Measurements from ENCODE around the gene ADGRL2. TPM values are rescaled to one million over a fixed set of nuclear protein-coding genes. Genes with fewer than 3 reads are reported as not detected.

Gene ADGRL2
- total RNA-seq, 1 donor from 2014 or later: 126 TPM

DNA sequence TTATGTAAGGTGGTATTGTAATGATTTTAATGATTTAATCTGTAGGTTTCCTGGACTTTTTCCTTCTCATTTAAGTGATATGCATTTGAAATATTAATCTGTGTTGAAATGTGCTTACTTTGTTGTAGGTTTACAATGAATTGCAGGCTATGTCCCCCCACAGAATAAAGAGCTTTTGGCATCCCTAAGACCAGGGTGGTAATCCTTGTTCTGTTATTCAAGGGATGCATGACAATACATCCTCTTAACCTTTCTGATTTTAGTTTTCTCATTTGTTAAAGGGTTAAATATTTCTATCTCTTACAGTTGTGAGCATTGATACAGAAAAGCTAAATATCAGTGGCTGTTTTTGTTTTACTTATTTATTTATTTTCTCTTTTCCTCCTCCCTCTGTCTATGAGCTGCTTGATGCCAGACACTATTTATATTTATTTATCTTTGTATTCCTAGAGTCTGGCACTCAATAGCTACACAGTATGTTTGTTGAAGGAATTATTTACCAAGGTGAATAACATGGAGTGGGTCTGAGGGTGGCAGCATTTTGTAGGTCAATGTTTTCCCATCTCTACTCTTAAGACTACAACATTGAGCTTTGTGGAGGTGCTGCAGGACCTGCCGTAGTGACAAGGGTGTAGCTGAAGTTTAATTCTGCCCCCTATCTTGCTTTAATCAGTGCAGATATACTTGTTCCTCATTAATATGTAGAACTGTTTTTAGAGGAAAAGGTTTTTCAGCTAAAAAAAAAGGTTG is 19.9 kb upstream of the ADGRL2 start:
- H3K9ac ChIP-seq (ENCODE audit: low read length): no peak overlapping the region
- H3K27me3 ChIP-seq (ENCODE audit: insufficient read depth, low read length): no peaks in the 10 kb centered on the region
- no peak overlapping the region for H3K4me3 Mint-ChIP-seq (ENCODE audit: unreplicated experiment)
- no peaks in the 10 kb centered on the region for H4K20me1 ChIP-seq (ENCODE audit: insufficient read depth, low read length)
- H3K4me3 ChIP-seq (ENCODE audit: insufficient read depth, low read depth, low read length): no peak overlapping the region
- no peak overlapping the region for H3K27ac Mint-ChIP-seq (ENCODE audit: unreplicated experiment)
- no peak overlapping the region for H3K27ac ChIP-seq (ENCODE audit: low read depth, low read length)
- no peaks in the 10 kb centered on the region for H3K9me3 ChIP-seq (ENCODE audit: insufficient read depth, low read depth, low read length)
- FAIRE-seq: no peak
- H2AFZ ChIP-seq (ENCODE audit: low read depth, low read length): no peak overlapping the region
- H3K36me3 ChIP-seq (ENCODE audit: insufficient read depth, low read length): no peaks in the 10 kb centered on the region
- H3K27me3 Mint-ChIP-seq (ENCODE audit: low read depth, unreplicated experiment): no peaks in the 10 kb centered on the region
- no peaks in the 10 kb centered on the region for H3K9me3 Mint-ChIP-seq (ENCODE audit: unreplicated experiment)
- H3K4me1 Mint-ChIP-seq (ENCODE audit: low read depth, unreplicated experiment): no peaks in the 10 kb centered on the region
- H3K79me2 ChIP-seq (ENCODE audit: insufficient read depth, low read length): no peaks in the 10 kb centered on the region
- TF ChIP-seq, protein P1, sequence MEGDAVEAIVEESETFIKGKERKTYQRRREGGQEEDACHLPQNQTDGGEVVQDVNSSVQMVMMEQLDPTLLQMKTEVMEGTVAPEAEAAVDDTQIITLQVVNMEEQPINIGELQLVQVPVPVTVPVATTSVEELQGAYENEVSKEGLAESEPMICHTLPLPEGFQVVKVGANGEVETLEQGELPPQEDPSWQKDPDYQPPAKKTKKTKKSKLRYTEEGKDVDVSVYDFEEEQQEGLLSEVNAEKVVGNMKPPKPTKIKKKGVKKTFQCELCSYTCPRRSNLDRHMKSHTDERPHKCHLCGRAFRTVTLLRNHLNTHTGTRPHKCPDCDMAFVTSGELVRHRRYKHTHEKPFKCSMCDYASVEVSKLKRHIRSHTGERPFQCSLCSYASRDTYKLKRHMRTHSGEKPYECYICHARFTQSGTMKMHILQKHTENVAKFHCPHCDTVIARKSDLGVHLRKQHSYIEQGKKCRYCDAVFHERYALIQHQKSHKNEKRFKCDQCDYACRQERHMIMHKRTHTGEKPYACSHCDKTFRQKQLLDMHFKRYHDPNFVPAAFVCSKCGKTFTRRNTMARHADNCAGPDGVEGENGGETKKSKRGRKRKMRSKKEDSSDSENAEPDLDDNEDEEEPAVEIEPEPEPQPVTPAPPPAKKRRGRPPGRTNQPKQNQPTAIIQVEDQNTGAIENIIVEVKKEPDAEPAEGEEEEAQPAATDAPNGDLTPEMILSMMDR (IDR thresholded peaks at IDR 0.05; ENCODE audit: insufficient read depth, low read depth, low read length): no peak
- TF ChIP-seq EZH2 (IDR thresholded peaks at IDR 0.05; ENCODE audit: insufficient read depth, low read length): no peak
- no peaks in the 10 kb centered on the region for H3K36me3 Mint-ChIP-seq (ENCODE audit: low read depth, unreplicated experiment)
- no peaks in the 10 kb centered on the region for H3K4me1 ChIP-seq (ENCODE audit: insufficient read depth, low read length)
- no peak overlapping the region for H3K4me2 ChIP-seq (ENCODE audit: low read length)
- DNase-seq (ENCODE audit: low read depth): no peak

DNA sequence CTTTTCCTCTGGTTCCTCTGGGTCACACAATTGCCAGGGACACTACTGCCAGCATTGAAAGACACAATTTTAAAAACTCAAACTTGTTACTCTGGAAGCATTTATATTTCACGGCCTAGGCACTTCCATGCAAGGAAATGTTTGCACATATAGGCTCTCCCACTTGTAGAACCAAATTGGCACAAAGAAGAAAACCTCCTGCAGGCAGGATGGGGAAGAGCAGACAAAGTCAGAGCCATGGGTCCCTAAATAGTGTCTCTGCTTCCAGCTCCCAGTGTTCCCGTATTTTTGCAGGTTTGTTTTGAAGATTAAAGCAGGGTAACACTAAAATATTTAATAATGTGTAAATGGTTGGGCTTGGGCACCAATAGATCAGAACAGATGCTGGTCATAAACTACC is 19.0 kb upstream of the ADGRL2 start:
- Mint-ChIP-seq H3K4me3 (ENCODE audit: unreplicated experiment) (no peak overlapping the region), H3K27ac (ENCODE audit: unreplicated experiment) (no peak overlapping the region)

More for the DNA sequence above, 19.0 kb upstream of the ADGRL2 start:
- Histone ChIP-seq H3K4me3 (ENCODE audit: insufficient read depth, low read depth, low read length) (no peak overlapping the region), H3K36me3 (ENCODE audit: insufficient read depth, low read length) (no peaks in the 10 kb centered on the region), H3K27ac (ENCODE audit: low read depth, low read length) (no peak overlapping the region), H3K27me3 (ENCODE audit: insufficient read depth, low read length) (no peaks in the 10 kb centered on the region), H2AFZ (ENCODE audit: low read depth, low read length) (no peak overlapping the region), H3K9ac (ENCODE audit: low read length) (no peak overlapping the region), H3K9me3 (ENCODE audit: insufficient read depth, low read depth, low read length) (no peaks in the 10 kb centered on the region), H3K4me1 (ENCODE audit: insufficient read depth, low read length) (no peaks in the 10 kb centered on the region), H4K20me1 (ENCODE audit: insufficient read depth, low read length) (no peaks in the 10 kb centered on the region), H3K79me2 (ENCODE audit: insufficient read depth, low read length) (no peaks in the 10 kb centered on the region), H3K4me2 (ENCODE audit: low read length) (no peak overlapping the region)
- no peak for DNase-seq (ENCODE audit: low read depth)
- no peak for TF ChIP-seq EZH2 (IDR thresholded peaks at IDR 0.05; ENCODE audit: insufficient read depth, low read length)
- TF ChIP-seq, protein P1 (IDR thresholded peaks at IDR 0.05; ENCODE audit: insufficient read depth, low read depth, low read length): no peak
- no peaks in the 10 kb centered on the region for H3K9me3 Mint-ChIP-seq (ENCODE audit: unreplicated experiment)
- H3K36me3 Mint-ChIP-seq (ENCODE audit: low read depth, unreplicated experiment): no peaks in the 10 kb centered on the region
- no peak for FAIRE-seq
- no peaks in the 10 kb centered on the region for H3K27me3 Mint-ChIP-seq (ENCODE audit: low read depth, unreplicated experiment)
- no peaks in the 10 kb centered on the region for H3K4me1 Mint-ChIP-seq (ENCODE audit: low read depth, unreplicated experiment)

All from astrocyte (in vitro differentiated cells and primary cell).